ENCODE measurements around the gene DNAH17. TPM values are rescaled to one million over a fixed set of nuclear protein-coding genes. Genes with fewer than 3 reads are reported as not detected.

Gene DNAH17
- total RNA-seq (not detected in 2 replicates), polyA plus RNA-seq (not detected in 2 replicates), polyA minus RNA-seq (not detected in 2 replicates), Bru-seq, nascent RNA (not detected), BruChase-seq, experiment 1, labeled RNA remaining after a 6-hour chase (percentile 10 among the genes with signal in this experiment), BruChase-seq, experiment 2, labeled RNA remaining after a 2-hour chase (percentile 3 among the genes with signal in this experiment)
- polyA plus RNA-seq (2011; cell fraction: cytosol; rRNA removed): 0.03 TPM in 1 of 2 replicates, not detected in the other
- polyA plus RNA-seq (2011; cell fraction: nucleus; rRNA removed): not detected in 2 replicates
- 0.55 and 0.76 TPM in 2 replicates for polyA plus RNA-seq (2012)
- polyA minus RNA-seq (2011; cell fraction: cytosol; rRNA and poly(A)+ RNA removed): 2.8 TPM
- not detected in 2 replicates for polyA minus RNA-seq (2011; cell fraction: nucleus; rRNA and poly(A)+ RNA removed)
- long read RNA-seq, partial matches to known transcripts: 0 of 6 reads
- long read RNA-seq, other reads (novel, unspliced or antisense): 6 of 6 reads

GRCh38 chr17:78577296-78577695 lies at the start of gene DNAH17:
TSS of gene DNAH17 (minus strand) at chr17:78577396. CDS start at chr17:78575057, 2,339 bp downstream.
- Histone ChIP-seq H3K27me3 (ENCODE audit: control insufficient read depth in 2 of 2, insufficient read depth in 2 of 2, low read length in 2 of 2) (peaks cover 0 to 1% of the 10 kb centered on the region in 2 experiments), H3K4me2 (ENCODE audit: insufficient read depth, low read length) (no peak within 1 kb of the TSS), H2AFZ (ENCODE audit: low read depth, low read length) (no peak within 1 kb of the TSS), H3K4me3 (replicated peaks in 1 of 3; ENCODE audit: insufficient read depth in 1 of 3, low read depth in 1 of 3, low read length in 3 of 3) (no peak within 1 kb of the TSS), H3K36me3 (ENCODE audit: control insufficient read depth in 2 of 2, extremely low read depth in 1 of 2, insufficient read depth in 2 of 2, low read length in 2 of 2) (no peaks in the 10 kb centered on the region), H3K9me3 (replicated peaks; ENCODE audit: control insufficient read depth, insufficient read depth, low read length) (no peaks in the 10 kb centered on the region), H3K9me1 (replicated peaks; ENCODE audit: control insufficient read depth, extremely low read depth, insufficient read depth, low read length) (no peaks in the 10 kb centered on the region), H3K4me1 (ENCODE audit: control insufficient read depth, extremely low read depth, insufficient read depth, low read length) (no peaks in the 10 kb centered on the region), H4K20me1 (replicated peaks; ENCODE audit: control insufficient read depth, extremely low read depth, insufficient read depth, low read length) (no peaks in the 10 kb centered on the region), H3K79me2 (ENCODE audit: control insufficient read depth, insufficient read depth, low read length) (no peaks in the 10 kb centered on the region), H3K27ac (ENCODE audit: insufficient read depth, low read depth, low read length) (no peak within 1 kb of the TSS), H3K9ac (replicated peaks; ENCODE audit: extremely low read depth, insufficient read depth, low read length) (no peak within 1 kb of the TSS)
- dilution Hi-C loops (cut with MboI; ENCODE audit: extremely low pct_ligation_motif_present, low sequenced_read_pairs): no loop called here
- intact Hi-C loops (cut with micrococcal nuclease): no loop called here
- DNase-seq (ENCODE audit: low read depth, low spot score) (no peak), FAIRE-seq (no peak)
- BruUV-seq (replicated peaks): no TSS peak
- ChIA-PET CTCF (interaction anchor here (1.4 kb wide), 1 partner anchor 71 kb away, joined by 3 read pairs; no protein-coding TSS in a partner anchor), POLR2A (no interaction called here)
- no peak for TF ChIP-seq POLR2A (IDR thresholded peaks at IDR 0.05; ENCODE audit: low read depth, low read length)
- no peak for TF ChIP-seq GATA2 (IDR thresholded peaks at IDR 0.05; ENCODE audit: insufficient read depth, insufficient read length, low read depth, low read length)
- no peak for TF ChIP-seq CTCF (IDR thresholded peaks at IDR 0.05; ENCODE audit: extremely low read depth in 1 of 2, insufficient read depth in 1 of 2, low read depth in 1 of 2, low read length in 2 of 2)
- no peak for TF ChIP-seq FOS (IDR thresholded peaks at IDR 0.05; ENCODE audit: borderline replicate concordance, insufficient read depth, low read length)
- TF ChIP-seq MAX (IDR thresholded peaks at IDR 0.05; ENCODE audit: insufficient read depth, insufficient read length): no peak
- no peak for TF ChIP-seq EZH2 (IDR thresholded peaks at IDR 0.05; ENCODE audit: borderline replicate concordance, low read depth, low read length, severe bottlenecking)
- TF ChIP-seq MYC (IDR thresholded peaks at IDR 0.05; ENCODE audit: low read depth, low read length): no peak
- no peak for TF ChIP-seq JUN (IDR thresholded peaks at IDR 0.05; ENCODE audit: borderline replicate concordance, insufficient read depth, insufficient read length, low read depth)

Data from endothelial cell of umbilical vein (primary cell).